Measurements from ENCODE around the gene FGF4. TPM values are rescaled to one million over a fixed set of nuclear protein-coding genes. Genes with fewer than 3 reads are reported as not detected.

FGF4 gene
- total and polyA plus RNA-seq, 11 donors: not detected

- intact Hi-C loops (cut with DNase I): no loop called here
- 90 to 96% (median 93%) methylated on average over 3 of the region's 3 CpGs for WGBS, 4 donors
- Histone ChIP-seq H3K9me3 (peaks cover 0 to 33% (median 14%) of the 10 kb centered on the region in 12 donors), H3K36me3 (no peaks in the 10 kb centered on the region), H3K27me3 (peaks cover 0 to 25% (median 4%) of the 10 kb centered on the region in 9 donors), H3K4me1 (no peaks in the 10 kb centered on the region), H3K27ac (no peak overlapping the region), H3K4me3 (no peak overlapping the region)
- no peak for ATAC-seq
- TF ChIP-seq POLR2A (IDR thresholded peaks at IDR 0.05) (no peak), CTCF (IDR thresholded peaks at IDR 0.05) (no peak)
- DNase-seq: no peak
These were observed 40.3 kb downstream of the FGF4 start for GRCh38 chr11:69734841-69735240.

GRCh38 chr11:69734367-69734766, 40.8 kb downstream of the FGF4 start:
- H3K4me1 ChIP-seq: no peaks in the 10 kb centered on the region
- peaks cover 0 to 28% (median 14%) of the 10 kb centered on the region in 12 donors for H3K9me3 ChIP-seq
- H3K4me3 ChIP-seq: no peak overlapping the region
- intact Hi-C loops (cut with DNase I): no loop called here
- no peaks in the 10 kb centered on the region for H3K36me3 ChIP-seq
- H3K27ac ChIP-seq: no peak overlapping the region
- H3K27me3 ChIP-seq: peaks cover 0 to 25% (median 4%) of the 10 kb centered on the region in 9 donors
- no peak for DNase-seq
- TF ChIP-seq POLR2A (IDR thresholded peaks at IDR 0.05): no peak
- TF ChIP-seq CTCF (IDR thresholded peaks at IDR 0.05): no peak
- no peak for ATAC-seq
- WGBS, 4 donors: 92 to 96% (median 93%) methylated on average over 2 of the region's 2 CpGs

- H3K27me3 ChIP-seq: peaks cover 0 to 25% (median 8%) of the 10 kb centered on the region in 9 donors
- no peak overlapping the region for H3K4me3 ChIP-seq
- ATAC-seq (no peak), DNase-seq (no peak)
- no peaks in the 10 kb centered on the region for H3K4me1 ChIP-seq
- H3K36me3 ChIP-seq: no peaks in the 10 kb centered on the region
- H3K27ac ChIP-seq: no peak overlapping the region
- H3K9me3 ChIP-seq: peaks cover 0 to 18% (median 7%) of the 10 kb centered on the region in 12 donors
- no peak for TF ChIP-seq CTCF (IDR thresholded peaks at IDR 0.05)
- WGBS, 4 donors: 62 to 79% (median 69%) methylated on average over 7 of the region's 7 CpGs
- intact Hi-C loops (cut with DNase I): no loop called here
These were observed 42.2 kb downstream of the FGF4 start for GRCh38 chr11:69732910-69733309.

GRCh38 chr11:69731110-69731509, 44.0 kb downstream of the FGF4 start:
- peaks cover 0 to 17% (median 5%) of the 10 kb centered on the region in 12 donors for H3K9me3 ChIP-seq
- DNase-seq (no peak), ATAC-seq (no peak)
- H3K4me3 ChIP-seq: no peak overlapping the region
- WGBS, 4 donors: 79 to 86% (median 85%) methylated on average over 4 to 11 of the region's 11 CpGs
- H3K36me3 ChIP-seq: no peaks in the 10 kb centered on the region
- intact Hi-C loops (cut with DNase I): no loop called here
- no peaks in the 10 kb centered on the region for H3K4me1 ChIP-seq
- no peak overlapping the region for H3K27ac ChIP-seq
- peaks cover 0 to 40% (median 11%) of the 10 kb centered on the region in 9 donors for H3K27me3 ChIP-seq
- TF ChIP-seq POLR2A (IDR thresholded peaks at IDR 0.05) (no peak), CTCF (IDR thresholded peaks at IDR 0.05) (no peak)

All from heart left ventricle (tissue), 16 donors.